ENCODE measurements around the gene CEP57.

Gene CEP57

GRCh38 chr11:95821640-95822039, 31.3 kb downstream of the CEP57 start:
- TF ChIP-seq CTCF (IDR thresholded peaks at IDR 0.05; ENCODE audit: insufficient read depth, low read length, missing control alignments): no peak
- ChIA-PET POLR2A (no interaction called here), CTCF (interaction anchor here (4.7 kb wide), 1 partner anchor 13 kb away, joined by 33 read pairs; no protein-coding TSS in a partner anchor)
- DNase-seq (ENCODE audit: low read depth, low spot score): no peak
- no peak overlapping the region for H3K4me3 ChIP-seq (ENCODE audit: low read depth, low read length)

- ChIA-PET CTCF (interaction anchor here (1.1 to 1.3 kb wide), 2 partner anchors 8 to 39 kb away, joined by 4 to 5 read pairs; no protein-coding TSS in a partner anchor), POLR2A (no interaction called here)
- no peak overlapping the region for H3K4me3 ChIP-seq (ENCODE audit: low read depth, low read length)
- TF ChIP-seq CTCF (IDR thresholded peaks at IDR 0.05; ENCODE audit: insufficient read depth, low read length, missing control alignments): no peak
- DNase-seq (ENCODE audit: low read depth, low spot score): no peak
These were observed 37.4 kb downstream of the CEP57 start for GRCh38 chr11:95827696-95828095.

GRCh38 chr11:95829580-95830259, 39.4 kb downstream of the CEP57 start:
- DNase-seq (ENCODE audit: low read depth, low spot score): no peak
- ChIA-PET POLR2A (no interaction called here), CTCF (interaction anchor here (0.7 to 1.3 kb wide), 3 partner anchors 20 to 585 kb away, joined by 3 read pairs; partner anchors contain the start of gene MAML2)
- TF ChIP-seq CTCF (IDR thresholded peaks at IDR 0.05; ENCODE audit: insufficient read depth, low read length, missing control alignments): no peak
- no peak overlapping the region for H3K4me3 ChIP-seq (ENCODE audit: low read depth, low read length)

- peak; percentile 63 for DNase-seq (ENCODE audit: low read depth, low spot score)
- ChIA-PET CTCF (interaction anchor here (1.3 to 6.1 kb wide), 3 partner anchors 17 to 511 kb away, joined by 3 to 47 read pairs (median 10); partner anchors contain the start of gene MAML2), POLR2A (no interaction called here)
- TF ChIP-seq CTCF (IDR thresholded peaks at IDR 0.05; ENCODE audit: insufficient read depth, low read length, missing control alignments): no peak
- H3K4me3 ChIP-seq (ENCODE audit: low read depth, low read length): no peak overlapping the region
These were observed 41.0 kb downstream of the CEP57 start for GRCh38 chr11:95831198-95831883.

GRCh38 chr11:95832763-95833162, 42.5 kb downstream of the CEP57 start:
- ChIA-PET POLR2A (no interaction called here), CTCF (interaction anchor here (0.8 to 6.1 kb wide), 7 partner anchors 10 to 561 kb away, joined by 3 to 47 read pairs (median 10); partner anchors contain the start of genes FAM76B and MAML2)
- no peak overlapping the region for H3K4me3 ChIP-seq (ENCODE audit: low read depth, low read length)
- no peak for TF ChIP-seq CTCF (IDR thresholded peaks at IDR 0.05; ENCODE audit: insufficient read depth, low read length, missing control alignments)
- no peak for DNase-seq (ENCODE audit: low read depth, low spot score)

GRCh38 chr11:95833378-95833777, 43.1 kb downstream of the CEP57 start:
- H3K4me3 ChIP-seq (ENCODE audit: low read depth, low read length): no peak overlapping the region
- ChIA-PET CTCF (interaction anchor here (0.7 to 6.1 kb wide), 8 partner anchors 11 to 561 kb away, joined by 3 to 47 read pairs (median 7); partner anchors contain the start of gene MAML2), POLR2A (no interaction called here)
- DNase-seq (ENCODE audit: low read depth, low spot score): no peak
- no peak for TF ChIP-seq CTCF (IDR thresholded peaks at IDR 0.05; ENCODE audit: insufficient read depth, low read length, missing control alignments)
